Measurements from ENCODE around the gene ZBTB7C. TPM values are rescaled to one million over a fixed set of nuclear protein-coding genes. Genes with fewer than 3 reads are reported as not detected.
A peak's percentile ranks its signal among the peaks of the same experiment; 100 is the strongest.

ZBTB7C gene
- total RNA-seq, 2 donors from 2014 or later, result 1.3 to 2.3 TPM

DNA sequence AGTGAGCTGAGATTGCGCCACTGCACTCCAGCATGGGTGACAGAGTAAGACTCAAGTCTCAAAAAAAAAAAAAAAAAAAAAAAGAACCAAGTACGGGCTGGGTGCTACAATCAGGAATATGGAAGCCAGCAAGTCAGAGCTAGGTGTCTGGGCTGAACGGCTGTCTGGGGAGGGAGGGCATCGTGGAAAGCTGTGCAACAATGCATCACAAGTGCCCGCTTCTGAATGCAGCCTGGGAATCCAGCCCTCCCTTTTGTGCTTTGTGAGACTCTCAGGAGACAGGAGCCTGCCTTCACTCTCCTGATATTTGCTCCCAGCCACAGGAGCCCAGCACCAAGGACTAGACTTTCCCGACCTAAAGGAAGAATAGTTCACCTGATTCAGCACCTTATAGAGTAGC lies 353.8 kb downstream of the ZBTB7C start:
- no peaks in the 10 kb centered on the region for H3K27me3 ChIP-seq
- H3K36me3 ChIP-seq (replicated peaks in 1 of 2; ENCODE audit: insufficient read depth in 1 of 2, low read depth in 2 of 2), result no peaks in the 10 kb centered on the region
- peaks cover 10% of the 10 kb centered on the region for H3K4me1 ChIP-seq
- ATAC-seq (no peak), DNase-seq (no peak)
- TF ChIP-seq, protein P1, sequence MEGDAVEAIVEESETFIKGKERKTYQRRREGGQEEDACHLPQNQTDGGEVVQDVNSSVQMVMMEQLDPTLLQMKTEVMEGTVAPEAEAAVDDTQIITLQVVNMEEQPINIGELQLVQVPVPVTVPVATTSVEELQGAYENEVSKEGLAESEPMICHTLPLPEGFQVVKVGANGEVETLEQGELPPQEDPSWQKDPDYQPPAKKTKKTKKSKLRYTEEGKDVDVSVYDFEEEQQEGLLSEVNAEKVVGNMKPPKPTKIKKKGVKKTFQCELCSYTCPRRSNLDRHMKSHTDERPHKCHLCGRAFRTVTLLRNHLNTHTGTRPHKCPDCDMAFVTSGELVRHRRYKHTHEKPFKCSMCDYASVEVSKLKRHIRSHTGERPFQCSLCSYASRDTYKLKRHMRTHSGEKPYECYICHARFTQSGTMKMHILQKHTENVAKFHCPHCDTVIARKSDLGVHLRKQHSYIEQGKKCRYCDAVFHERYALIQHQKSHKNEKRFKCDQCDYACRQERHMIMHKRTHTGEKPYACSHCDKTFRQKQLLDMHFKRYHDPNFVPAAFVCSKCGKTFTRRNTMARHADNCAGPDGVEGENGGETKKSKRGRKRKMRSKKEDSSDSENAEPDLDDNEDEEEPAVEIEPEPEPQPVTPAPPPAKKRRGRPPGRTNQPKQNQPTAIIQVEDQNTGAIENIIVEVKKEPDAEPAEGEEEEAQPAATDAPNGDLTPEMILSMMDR (IDR thresholded peaks at IDR 0.05), result no peak
- TF ChIP-seq POLR2A (IDR thresholded peaks at IDR 0.05), result no peak
- H3K27ac ChIP-seq, result no peak overlapping the region
- intact Hi-C loops (cut with DNase I), result no loop called here
- WGBS, 2 donors, result 86 to 87% methylated on average over 6 of the region's 6 CpGs
- no peak overlapping the region for H3K4me3 ChIP-seq
- no peaks in the 10 kb centered on the region for H3K9me3 ChIP-seq

DNA sequence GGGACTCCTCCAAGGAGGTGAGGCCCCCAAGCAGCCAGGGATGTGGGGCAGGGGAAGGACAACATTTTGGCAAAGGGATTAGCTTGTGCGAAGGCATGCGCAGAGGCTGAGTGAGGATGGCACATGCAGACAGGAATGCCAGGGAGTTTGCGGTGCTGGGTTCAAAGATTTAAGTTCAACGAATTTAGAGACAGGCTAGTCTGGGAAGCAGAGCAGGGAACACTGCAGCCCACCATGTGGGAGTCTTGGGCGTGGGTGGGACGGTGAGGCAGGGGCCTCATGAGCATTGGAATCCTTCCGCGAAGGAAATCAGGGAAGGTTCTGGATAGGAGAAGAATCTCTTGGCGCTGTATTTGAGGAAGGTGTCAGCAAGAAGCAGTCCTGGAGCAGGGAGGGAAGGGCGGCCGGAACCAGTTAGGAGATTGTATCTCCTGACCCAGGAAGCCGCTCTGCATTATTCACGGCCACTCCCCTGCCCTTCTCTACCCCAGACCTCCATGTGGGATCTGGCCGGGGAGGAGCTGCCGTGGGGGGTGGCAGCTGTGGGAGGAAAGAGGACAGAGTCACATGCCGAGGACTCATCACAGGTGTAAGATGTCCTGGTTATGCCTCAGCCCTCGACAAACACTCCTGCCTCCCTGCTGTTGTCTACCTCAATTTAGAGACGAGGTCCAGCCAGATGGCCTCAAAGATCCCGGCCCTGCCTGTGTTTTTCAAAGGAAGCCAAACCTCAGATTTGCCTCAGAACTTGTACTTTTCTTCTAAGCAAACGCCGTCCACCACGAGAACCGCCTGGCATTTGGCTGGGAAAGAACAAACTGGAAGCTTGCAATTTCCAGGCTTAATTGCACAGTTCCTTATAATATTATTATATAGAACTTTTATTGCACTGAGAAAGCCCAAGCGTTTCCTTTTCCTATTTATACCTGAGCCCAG lies 355.0 kb downstream of the ZBTB7C start:
- no peak for TF ChIP-seq POLR2A (IDR thresholded peaks at IDR 0.05)
- TF ChIP-seq, protein P1 (IDR thresholded peaks at IDR 0.05), result no peak
- Histone ChIP-seq H3K36me3 (replicated peaks in 1 of 2; ENCODE audit: insufficient read depth in 1 of 2, low read depth in 2 of 2) (no peaks in the 10 kb centered on the region), H3K9me3 (no peaks in the 10 kb centered on the region), H3K27me3 (no peaks in the 10 kb centered on the region), H3K4me1 (peaks cover 10% of the 10 kb centered on the region), H3K4me3 (no peak overlapping the region), H3K27ac (no peak overlapping the region)
- no peak for DNase-seq
- ATAC-seq, result no peak
- intact Hi-C loops (cut with DNase I), result no loop called here
- 74 to 81% methylated on average over 24 of the region's 24 CpGs for WGBS, 2 donors

DNA sequence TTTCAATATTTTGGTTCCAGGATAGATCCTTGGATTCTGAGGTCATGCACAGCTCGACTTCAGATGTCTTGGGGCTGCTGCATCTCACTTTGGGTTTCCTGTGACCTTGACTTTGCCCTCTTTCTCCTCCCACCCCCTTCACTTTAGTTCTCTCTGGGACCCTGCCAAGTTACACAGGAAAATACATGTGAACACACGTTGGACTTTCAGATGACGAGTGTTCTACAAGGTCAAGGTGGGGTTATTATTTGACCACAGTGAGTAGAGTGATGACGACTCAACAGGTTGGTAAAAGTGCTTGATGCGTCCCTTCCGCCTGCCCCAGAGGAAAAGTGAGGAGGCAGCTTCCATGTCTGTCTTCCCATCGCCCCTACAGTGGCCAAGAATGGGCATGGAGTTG lies 356.3 kb downstream of the ZBTB7C start:
- DNase-seq (no peak), ATAC-seq (no peak)
- H3K27ac ChIP-seq, result peak overlapping the region in 2 of 4 donors; percentile 15 to 18
- H3K4me3 ChIP-seq, result no peak overlapping the region
- 42 to 52% methylated on average over 7 of the region's 7 CpGs for WGBS, 2 donors
- H3K36me3 ChIP-seq (replicated peaks in 1 of 2; ENCODE audit: insufficient read depth in 1 of 2, low read depth in 2 of 2), result no peaks in the 10 kb centered on the region
- no peaks in the 10 kb centered on the region for H3K9me3 ChIP-seq
- TF ChIP-seq, protein P1 (IDR thresholded peaks at IDR 0.05), result no peak
- TF ChIP-seq POLR2A (IDR thresholded peaks at IDR 0.05), result no peak
- H3K27me3 ChIP-seq, result no peaks in the 10 kb centered on the region
- intact Hi-C loops (cut with DNase I), result no loop called here
- peaks cover 10% of the 10 kb centered on the region for H3K4me1 ChIP-seq

DNA sequence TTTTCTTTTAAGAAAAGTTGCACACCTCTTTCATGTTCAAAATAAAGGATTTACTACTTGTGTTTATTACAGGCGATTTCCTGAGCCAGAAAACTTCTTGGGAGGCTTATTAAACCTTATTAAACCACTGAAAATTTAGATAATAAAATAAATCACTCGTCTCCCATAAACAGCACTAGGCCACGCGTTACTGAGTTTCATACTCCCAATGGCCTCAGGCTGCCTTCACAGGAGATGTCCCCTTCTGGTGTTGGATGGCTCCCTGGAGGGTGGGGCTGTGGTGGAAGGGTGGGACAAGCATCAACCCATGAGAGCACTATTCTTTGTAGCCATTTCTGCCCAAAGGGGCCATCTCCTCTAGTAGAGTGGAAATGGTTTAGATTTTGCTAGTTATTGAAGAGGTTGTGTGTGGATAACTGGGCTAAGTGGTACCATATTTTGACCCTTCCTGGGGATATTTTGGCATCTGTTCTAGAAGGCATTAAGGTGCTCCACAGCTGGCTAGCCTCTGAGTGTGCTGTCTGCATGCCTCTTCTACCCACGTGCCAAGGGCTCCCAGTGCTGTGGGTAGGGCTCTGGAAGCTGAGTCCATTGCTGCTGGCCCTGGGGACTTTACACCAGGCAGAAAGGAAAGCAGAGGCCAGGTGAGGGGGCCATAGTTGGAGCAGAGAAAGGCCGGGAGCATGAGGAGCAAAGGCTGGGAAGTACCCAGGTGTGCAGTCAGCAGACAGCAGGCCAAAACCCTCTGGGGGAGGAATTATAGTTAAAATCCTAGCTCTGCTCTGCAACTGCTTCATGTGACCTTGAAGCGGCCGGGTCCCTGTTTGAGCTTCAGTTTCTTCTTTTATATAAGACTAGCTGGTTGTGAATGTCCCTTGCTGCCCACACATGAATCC lies 357.0 kb downstream of the ZBTB7C start:
- TF ChIP-seq, protein P1 (IDR thresholded peaks at IDR 0.05), result no peak
- no peak for TF ChIP-seq POLR2A (IDR thresholded peaks at IDR 0.05)
- Histone ChIP-seq H3K4me3 (no peak overlapping the region), H3K9me3 (no peaks in the 10 kb centered on the region), H3K4me1 (peaks cover 10% of the 10 kb centered on the region), H3K27me3 (no peaks in the 10 kb centered on the region), H3K27ac (peak overlapping the region in 2 of 4 donors; percentile 15 to 18), H3K36me3 (replicated peaks in 1 of 2; ENCODE audit: insufficient read depth in 1 of 2, low read depth in 2 of 2) (no peaks in the 10 kb centered on the region)
- intact Hi-C loops (cut with DNase I), result no loop called here
- WGBS, 2 donors, result 59 to 60% methylated on average over 8 of the region's 8 CpGs
- ATAC-seq (no peak), DNase-seq (peak in 3 of 4 donors; percentile 17 to 61 (median 48))

Measured in body of pancreas (tissue), 4 donors.